K562 (cell line): Measurements from ENCODE around the gene ATP5ME.

Experiments
- CBX8 ChIP-seq: fragments of 200-600 bp; sonication (generic); IDR thresholded peaks from 2 replicates; pipeline ENCODE4 v1.6.1; 2012; ENCODE audit warnings: borderline replicate concordance, mixed run types, low read depth, mild to moderate bottlenecking, moderate library complexity, mixed read lengths, low read length, control low read depth, inconsistent platforms; ENCODE audit not compliant: poor library complexity, severe bottlenecking; ENCODE audit errors: extremely low read depth
- CEBPB ChIP-seq: fragments of 450-650 bp; IDR thresholded peaks from 2 replicates; pipeline ENCODE4 v1.6.1; 2016; ENCODE audit warnings: missing genetic modification characterization, missing compliant biosample characterization
- GATA2 ChIP-seq: sonication (generic); formaldehyde crosslinking; IDR thresholded peaks from 2 replicates; pipeline ENCODE4 v1.4.0; 2020; ENCODE audit warnings: mild to moderate bottlenecking, missing genetic modification reagents
- HDGF ChIP-seq: fragments of 450-650 bp; IDR thresholded peaks from 2 replicates; pipeline ENCODE4 v1.6.1; 2016
- HNRNPK ChIP-seq: fragments of 200-400 bp; formaldehyde crosslinking; IDR thresholded peaks from one replicate; pipeline ENCODE4 v1.6.1; 2018; ENCODE audit warnings: mild to moderate bottlenecking, low read depth, low read length; ENCODE audit not compliant: poor library complexity, severe bottlenecking
- KDM1A ChIP-seq, 2 experiments: fragments of 450-650 bp; IDR thresholded peaks; 2 replicates each; pipeline ENCODE4 v1.6.1; 2016; ENCODE audit warnings: mild to moderate bottlenecking in 2 of 2
- KLF6 ChIP-seq: fragments of 250-450 bp; sonication (Bioruptor Pico); IDR thresholded peaks from 2 replicates; pipeline ENCODE4 v1.4.0; 2020; ENCODE audit warnings: mild to moderate bottlenecking, moderate library complexity, borderline replicate concordance
- MTA3 ChIP-seq: fragments of 450-650 bp; formaldehyde crosslinking; IDR thresholded peaks from 2 replicates; pipeline ENCODE4 v1.6.1; 2017; ENCODE audit warnings: mild to moderate bottlenecking, borderline replicate concordance
- RBFOX2 ChIP-seq: fragments of 200-400 bp; formaldehyde crosslinking; IDR thresholded peaks from 2 replicates; pipeline ENCODE4 v1.6.1; 2017; ENCODE audit warnings: low read depth, mild to moderate bottlenecking, low read length, moderate library complexity
- XRCC3 ChIP-seq: fragments of 450-650 bp; IDR thresholded peaks from 2 replicates; pipeline ENCODE4 v1.6.1; 2017; ENCODE audit warnings: mild to moderate bottlenecking, moderate library complexity
- ZKSCAN3 ChIP-seq: fragments of 250-450 bp; sonication (Bioruptor Pico); IDR thresholded peaks from 2 replicates; pipeline ENCODE4 v1.4.0; 2020
- TF ChIP-seq, protein P1 (sequence below): fragments of 450-650 bp; formaldehyde crosslinking; IDR thresholded peaks from 2 replicates; pipeline ENCODE4 v1.4.0; 2022; ENCODE audit warnings: missing genetic modification characterization
- TF ChIP-seq, protein P2 (sequence below): fragments of 250-450 bp; sonication (Bioruptor Pico); IDR thresholded peaks from 2 replicates; pipeline ENCODE4 v1.4.0; 2020; ENCODE audit warnings: mild to moderate bottlenecking, moderate library complexity
- TF ChIP-seq, protein P3 (sequence below), 3 experiments: IDR thresholded peaks in 2 of 3; conservative IDR thresholded peaks in 1 of 3; 2 replicates each; pipeline ENCODE4 v1.5.1; 2011 to 2012; ENCODE audit warnings: low read length in 3 of 3, mild to moderate bottlenecking in 3 of 3, control low read depth in 2 of 3, improper control_type of control experiment in 1 of 3, inconsistent platforms in 1 of 3, low read depth in 1 of 3, mixed read lengths in 1 of 3, moderate library complexity in 1 of 3; ENCODE audit not compliant: insufficient read depth in 2 of 3

DNA sequence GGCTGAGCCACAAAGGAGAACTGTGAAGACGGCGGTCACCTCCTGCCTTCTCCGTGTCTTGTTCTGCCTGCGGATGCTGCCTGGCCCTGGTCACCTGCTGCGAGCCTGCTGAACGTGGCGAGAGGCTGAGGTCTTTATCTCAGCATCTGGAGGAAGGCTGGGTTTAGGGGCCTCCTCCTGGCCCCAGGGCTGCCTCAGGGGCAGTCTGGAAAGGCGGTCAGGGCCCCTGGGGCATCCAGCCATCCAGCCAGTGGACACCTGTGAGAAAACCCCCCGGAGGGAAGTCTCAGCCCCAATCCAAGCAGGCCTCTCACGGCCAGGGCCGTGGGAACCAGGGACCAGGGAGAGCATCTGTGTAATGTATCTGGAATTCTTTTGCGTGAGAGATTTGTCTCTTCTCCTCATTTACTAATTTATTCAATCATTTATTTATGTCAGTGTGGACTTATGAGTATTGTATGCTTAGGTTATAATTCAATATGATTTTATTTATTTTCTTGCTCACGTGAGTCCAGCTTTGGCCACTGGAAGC is 37.4 kb downstream of the ATP5ME start:
- TF ChIP-seq HDGF: no peak
- TF ChIP-seq RBFOX2: no peak
- no peak for TF ChIP-seq KLF6 (CRISPR knock-in tag)
- TF ChIP-seq, protein P1, sequence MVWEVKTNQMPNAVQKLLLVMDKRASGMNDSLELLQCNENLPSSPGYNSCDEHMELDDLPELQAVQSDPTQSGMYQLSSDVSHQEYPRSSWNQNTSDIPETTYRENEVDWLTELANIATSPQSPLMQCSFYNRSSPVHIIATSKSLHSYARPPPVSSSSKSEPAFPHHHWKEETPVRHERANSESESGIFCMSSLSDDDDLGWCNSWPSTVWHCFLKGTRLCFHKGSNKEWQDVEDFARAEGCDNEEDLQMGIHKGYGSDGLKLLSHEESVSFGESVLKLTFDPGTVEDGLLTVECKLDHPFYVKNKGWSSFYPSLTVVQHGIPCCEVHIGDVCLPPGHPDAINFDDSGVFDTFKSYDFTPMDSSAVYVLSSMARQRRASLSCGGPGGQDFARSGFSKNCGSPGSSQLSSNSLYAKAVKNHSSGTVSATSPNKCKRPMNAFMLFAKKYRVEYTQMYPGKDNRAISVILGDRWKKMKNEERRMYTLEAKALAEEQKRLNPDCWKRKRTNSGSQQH (CRISPR knock-in tag): no peak
- TF ChIP-seq, protein P2, sequence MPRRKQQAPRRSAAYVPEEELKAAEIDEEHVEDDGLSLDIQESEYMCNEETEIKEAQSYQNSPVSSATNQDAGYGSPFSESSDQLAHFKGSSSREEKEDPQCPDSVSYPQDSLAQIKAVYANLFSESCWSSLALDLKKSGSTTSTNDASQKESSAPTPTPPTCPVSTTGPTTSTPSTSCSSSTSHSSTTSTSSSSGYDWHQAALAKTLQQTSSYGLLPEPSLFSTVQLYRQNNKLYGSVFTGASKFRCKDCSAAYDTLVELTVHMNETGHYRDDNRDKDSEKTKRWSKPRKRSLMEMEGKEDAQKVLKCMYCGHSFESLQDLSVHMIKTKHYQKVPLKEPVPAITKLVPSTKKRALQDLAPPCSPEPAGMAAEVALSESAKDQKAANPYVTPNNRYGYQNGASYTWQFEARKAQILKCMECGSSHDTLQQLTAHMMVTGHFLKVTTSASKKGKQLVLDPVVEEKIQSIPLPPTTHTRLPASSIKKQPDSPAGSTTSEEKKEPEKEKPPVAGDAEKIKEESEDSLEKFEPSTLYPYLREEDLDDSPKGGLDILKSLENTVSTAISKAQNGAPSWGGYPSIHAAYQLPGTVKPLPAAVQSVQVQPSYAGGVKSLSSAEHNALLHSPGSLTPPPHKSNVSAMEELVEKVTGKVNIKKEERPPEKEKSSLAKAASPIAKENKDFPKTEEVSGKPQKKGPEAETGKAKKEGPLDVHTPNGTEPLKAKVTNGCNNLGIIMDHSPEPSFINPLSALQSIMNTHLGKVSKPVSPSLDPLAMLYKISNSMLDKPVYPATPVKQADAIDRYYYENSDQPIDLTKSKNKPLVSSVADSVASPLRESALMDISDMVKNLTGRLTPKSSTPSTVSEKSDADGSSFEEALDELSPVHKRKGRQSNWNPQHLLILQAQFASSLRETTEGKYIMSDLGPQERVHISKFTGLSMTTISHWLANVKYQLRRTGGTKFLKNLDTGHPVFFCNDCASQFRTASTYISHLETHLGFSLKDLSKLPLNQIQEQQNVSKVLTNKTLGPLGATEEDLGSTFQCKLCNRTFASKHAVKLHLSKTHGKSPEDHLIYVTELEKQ (CRISPR knock-in tag): no peak
- TF ChIP-seq ZKSCAN3 (CRISPR knock-in tag): no peak
- TF ChIP-seq CEBPB (tag): no peak
- TF ChIP-seq GATA2 (CRISPR knock-in tag): no peak
- no peak for TF ChIP-seq HNRNPK
- TF ChIP-seq CBX8: no peak
- TF ChIP-seq, protein P3, sequence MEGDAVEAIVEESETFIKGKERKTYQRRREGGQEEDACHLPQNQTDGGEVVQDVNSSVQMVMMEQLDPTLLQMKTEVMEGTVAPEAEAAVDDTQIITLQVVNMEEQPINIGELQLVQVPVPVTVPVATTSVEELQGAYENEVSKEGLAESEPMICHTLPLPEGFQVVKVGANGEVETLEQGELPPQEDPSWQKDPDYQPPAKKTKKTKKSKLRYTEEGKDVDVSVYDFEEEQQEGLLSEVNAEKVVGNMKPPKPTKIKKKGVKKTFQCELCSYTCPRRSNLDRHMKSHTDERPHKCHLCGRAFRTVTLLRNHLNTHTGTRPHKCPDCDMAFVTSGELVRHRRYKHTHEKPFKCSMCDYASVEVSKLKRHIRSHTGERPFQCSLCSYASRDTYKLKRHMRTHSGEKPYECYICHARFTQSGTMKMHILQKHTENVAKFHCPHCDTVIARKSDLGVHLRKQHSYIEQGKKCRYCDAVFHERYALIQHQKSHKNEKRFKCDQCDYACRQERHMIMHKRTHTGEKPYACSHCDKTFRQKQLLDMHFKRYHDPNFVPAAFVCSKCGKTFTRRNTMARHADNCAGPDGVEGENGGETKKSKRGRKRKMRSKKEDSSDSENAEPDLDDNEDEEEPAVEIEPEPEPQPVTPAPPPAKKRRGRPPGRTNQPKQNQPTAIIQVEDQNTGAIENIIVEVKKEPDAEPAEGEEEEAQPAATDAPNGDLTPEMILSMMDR (IDR thresholded peaks at IDR 0.05 in 2 of 3, conservative IDR thresholded peaks at IDR 0.05 in 1 of 3; ENCODE audit: insufficient read depth in 2 of 3, low read depth in 1 of 3, low read length in 3 of 3): no peak
- no peak for TF ChIP-seq KDM1A (IDR thresholded peaks at IDR 0.05)
- TF ChIP-seq XRCC3: no peak
- TF ChIP-seq MTA3: no peak
